ENCODE data around the gene LRCH3. TPM values are rescaled to one million over a fixed set of nuclear protein-coding genes. Genes with fewer than 3 reads are reported as not detected.

LRCH3 gene
- total and polyA plus RNA-seq, 4 donors = 44.5 to 84.6 (median 58.0) TPM

DNA sequence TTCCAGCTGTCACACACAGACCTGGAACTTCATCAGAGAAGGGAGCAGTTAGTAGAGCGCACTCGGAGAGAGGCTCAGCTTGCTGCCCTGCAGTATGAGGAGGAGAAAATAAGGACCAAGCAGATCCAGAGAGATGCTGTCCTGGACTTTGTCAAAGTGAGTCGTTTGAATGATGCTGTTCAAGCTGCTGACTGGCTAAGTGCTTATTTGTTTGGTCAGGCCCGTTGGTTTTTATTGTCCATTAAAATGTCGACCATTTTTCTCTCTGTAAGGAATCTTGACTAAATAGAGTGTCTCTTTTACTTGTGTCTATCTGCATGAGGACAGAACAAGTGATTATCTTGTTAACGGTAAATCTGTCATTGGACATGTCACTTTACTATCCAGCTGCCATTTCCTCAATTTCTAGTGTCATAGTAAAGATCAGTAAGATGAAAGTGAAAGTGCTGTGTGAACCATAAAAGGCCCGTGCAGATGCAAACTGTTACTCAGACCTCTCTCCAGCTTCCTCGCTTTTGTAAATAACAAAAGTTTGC is 56.9 kb downstream of the LRCH3 start:
- H3K4me3 ChIP-seq (ENCODE audit: low read depth, low read length) = no peak overlapping the region
- H3K9me3 ChIP-seq (ENCODE audit: control insufficient read depth, insufficient read depth, low read length) = no peaks in the 10 kb centered on the region
- WGBS (ENCODE audit: insufficient coverage) = 67% methylated on average over 4 of the region's 8 CpGs
- peak in 2 of 6 donors; percentile 7 to 13 for DNase-seq (ENCODE audit: low read depth in 4 of 6, low spot score in 6 of 6)
- H3K27ac ChIP-seq (ENCODE audit: low read depth, low read length) = no peak overlapping the region
- H3K4me1 ChIP-seq (ENCODE audit: control insufficient read depth, insufficient read depth, low read length) = no peaks in the 10 kb centered on the region
- H3K36me3 ChIP-seq (ENCODE audit: control insufficient read depth, insufficient read depth, low read length) = peaks cover 32% of the 10 kb centered on the region
- no peaks in the 10 kb centered on the region for H3K27me3 ChIP-seq (ENCODE audit: control insufficient read depth, insufficient read depth, low read length)

DNA sequence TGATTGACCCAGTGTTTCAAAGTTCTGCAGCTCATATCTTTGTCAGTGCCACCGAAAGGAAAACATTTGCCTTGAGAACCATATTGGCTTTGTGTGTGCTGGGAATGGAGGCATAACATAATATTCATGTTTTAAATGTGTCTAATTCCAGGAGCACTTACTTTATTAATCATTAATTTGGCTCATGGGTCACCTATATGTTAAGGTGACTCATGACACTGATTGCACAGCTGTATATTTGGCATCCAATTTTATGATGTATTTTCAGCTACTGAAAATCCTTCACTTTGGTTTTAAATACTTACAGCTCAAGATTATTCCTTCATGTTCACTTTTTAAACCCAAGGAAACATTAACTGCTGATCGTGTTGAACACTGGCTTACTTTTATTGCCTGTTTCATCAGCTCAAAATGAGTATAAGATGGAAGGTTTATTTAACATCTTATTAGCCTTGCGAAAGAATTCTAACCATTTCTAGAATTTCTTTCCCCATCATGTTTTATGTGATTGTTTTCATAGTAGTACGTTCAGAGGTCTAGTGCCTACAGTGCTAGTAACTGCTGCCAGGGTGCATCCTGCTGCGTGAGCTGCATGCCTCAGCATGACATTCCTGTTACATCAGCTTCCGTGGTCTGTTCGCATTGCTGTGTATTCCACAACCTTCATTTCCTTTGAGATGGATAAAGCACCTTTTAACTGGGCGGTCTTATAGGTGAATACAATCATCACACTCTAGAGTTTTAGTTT is 63.7 kb downstream of the LRCH3 start:
- H3K27ac ChIP-seq (ENCODE audit: low read depth, low read length) = no peak overlapping the region
- 92% methylated on average over 2 of the region's 8 CpGs for WGBS (ENCODE audit: insufficient coverage)
- no peaks in the 10 kb centered on the region for H3K27me3 ChIP-seq (ENCODE audit: control insufficient read depth, insufficient read depth, low read length)
- peaks cover 11% of the 10 kb centered on the region for H3K36me3 ChIP-seq (ENCODE audit: control insufficient read depth, insufficient read depth, low read length)
- H3K9me3 ChIP-seq (ENCODE audit: control insufficient read depth, insufficient read depth, low read length) = no peaks in the 10 kb centered on the region
- no peak overlapping the region for H3K4me3 ChIP-seq (ENCODE audit: low read depth, low read length)
- DNase-seq (ENCODE audit: low read depth in 4 of 6, low spot score in 6 of 6) = peak in 1 of 6 donors; percentile 25
- H3K4me1 ChIP-seq (ENCODE audit: control insufficient read depth, insufficient read depth, low read length) = no peaks in the 10 kb centered on the region

- peaks cover 11% of the 10 kb centered on the region for H3K36me3 ChIP-seq (ENCODE audit: control insufficient read depth, insufficient read depth, low read length)
- no peak for DNase-seq (ENCODE audit: low read depth in 4 of 6, low spot score in 6 of 6)
- H3K27me3 ChIP-seq (ENCODE audit: control insufficient read depth, insufficient read depth, low read length) = no peaks in the 10 kb centered on the region
- H3K4me3 ChIP-seq (ENCODE audit: low read depth, low read length) = no peak overlapping the region
- no peaks in the 10 kb centered on the region for H3K4me1 ChIP-seq (ENCODE audit: control insufficient read depth, insufficient read depth, low read length)
- H3K9me3 ChIP-seq (ENCODE audit: control insufficient read depth, insufficient read depth, low read length) = no peaks in the 10 kb centered on the region
- H3K27ac ChIP-seq (ENCODE audit: low read depth, low read length) = no peak overlapping the region
- WGBS (ENCODE audit: insufficient coverage) = over 99% methylated on average over 7 of the region's 9 CpGs
Measured at GRCh38 chr3:197855571-197855970, 64.5 kb downstream of the LRCH3 start.

DNA sequence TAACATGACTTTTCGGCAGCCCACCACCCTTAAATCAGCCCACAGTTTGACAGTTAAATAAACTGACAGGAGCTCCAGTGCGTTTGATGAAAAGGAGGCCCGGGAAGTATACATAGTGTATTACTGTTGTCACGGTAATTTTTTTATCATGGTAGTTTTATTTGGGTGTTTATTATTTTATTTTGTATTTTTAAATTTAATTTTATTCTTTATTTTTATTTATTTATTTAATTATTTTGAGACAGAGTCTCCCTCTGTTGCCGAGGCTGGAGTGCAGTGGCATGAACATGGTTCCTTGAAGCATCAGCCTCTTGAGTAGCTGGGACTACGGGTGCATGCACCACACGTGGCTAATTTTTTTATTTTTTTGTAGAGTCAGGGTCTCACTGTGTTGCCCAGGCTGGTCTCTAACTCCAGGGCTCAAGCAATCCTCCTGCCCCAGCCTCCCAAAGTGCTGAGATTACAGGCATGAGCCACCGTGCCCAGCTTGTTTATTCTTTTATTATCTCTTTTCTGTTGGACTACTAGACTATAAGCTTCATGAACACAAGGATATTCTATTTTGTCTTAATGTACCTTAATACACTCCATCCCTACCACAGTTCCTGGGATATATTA is 65.3 kb downstream of the LRCH3 start:
- no peak for DNase-seq (ENCODE audit: low read depth in 4 of 6, low spot score in 6 of 6)
- Histone ChIP-seq H3K9me3 (ENCODE audit: control insufficient read depth, insufficient read depth, low read length) (no peaks in the 10 kb centered on the region), H3K27ac (ENCODE audit: low read depth, low read length) (no peak overlapping the region), H3K4me1 (ENCODE audit: control insufficient read depth, insufficient read depth, low read length) (no peaks in the 10 kb centered on the region), H3K36me3 (ENCODE audit: control insufficient read depth, insufficient read depth, low read length) (peaks cover 11% of the 10 kb centered on the region), H3K27me3 (ENCODE audit: control insufficient read depth, insufficient read depth, low read length) (no peaks in the 10 kb centered on the region), H3K4me3 (ENCODE audit: low read depth, low read length) (no peak overlapping the region)
- WGBS (ENCODE audit: insufficient coverage) = 83% methylated on average over 2 of the region's 8 CpGs

DNA sequence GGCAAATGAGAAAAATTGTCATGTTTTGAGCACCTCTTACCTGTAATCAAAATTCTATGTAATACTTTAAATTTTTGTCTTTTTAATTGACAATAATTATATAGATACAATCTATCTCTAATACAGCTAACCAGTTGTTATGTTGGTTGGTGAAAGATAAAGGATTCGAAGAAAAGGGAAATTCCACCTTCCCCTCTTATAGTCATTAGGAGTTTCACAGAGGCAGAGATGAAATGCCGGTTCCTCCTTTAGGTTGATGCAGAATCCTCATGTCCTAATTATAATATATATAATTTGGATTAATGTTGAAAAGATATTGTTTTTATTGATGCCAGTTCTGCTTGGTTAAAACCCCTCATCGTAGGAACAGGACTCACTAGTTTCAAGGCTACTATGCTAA is 67.1 kb downstream of the LRCH3 start:
- no peaks in the 10 kb centered on the region for H3K9me3 ChIP-seq (ENCODE audit: control insufficient read depth, insufficient read depth, low read length)
- H3K36me3 ChIP-seq (ENCODE audit: control insufficient read depth, insufficient read depth, low read length) = peaks cover 9% of the 10 kb centered on the region
- H3K4me3 ChIP-seq (ENCODE audit: low read depth, low read length) = no peak overlapping the region
- no peaks in the 10 kb centered on the region for H3K27me3 ChIP-seq (ENCODE audit: control insufficient read depth, insufficient read depth, low read length)
- no CpG with 5 or more reads among the region's 3 CpGs for WGBS (ENCODE audit: insufficient coverage)
- H3K27ac ChIP-seq (ENCODE audit: low read depth, low read length) = no peak overlapping the region
- DNase-seq (ENCODE audit: low read depth in 4 of 6, low spot score in 6 of 6) = no peak
- H3K4me1 ChIP-seq (ENCODE audit: control insufficient read depth, insufficient read depth, low read length) = no peaks in the 10 kb centered on the region

DNA sequence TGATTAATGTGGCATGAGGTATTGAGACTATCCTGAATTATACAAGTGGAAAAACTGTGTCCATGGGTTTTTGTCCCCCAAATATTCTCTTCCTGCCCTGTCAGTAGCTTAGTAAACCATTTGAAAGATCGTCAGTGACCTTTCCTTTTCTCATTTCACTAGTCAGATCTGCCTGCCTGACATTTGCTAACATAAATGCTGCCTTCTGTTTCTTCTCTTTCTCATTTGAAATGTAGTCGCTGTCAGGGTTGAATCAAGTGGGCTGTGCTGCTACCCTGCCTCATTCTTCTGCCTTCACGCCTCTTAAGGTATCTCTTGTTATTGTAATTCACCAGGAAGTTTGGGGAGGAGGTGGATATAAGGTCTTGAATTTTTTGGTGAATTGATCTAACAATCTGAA is 67.5 kb downstream of the LRCH3 start:
- Histone ChIP-seq H3K4me1 (ENCODE audit: control insufficient read depth, insufficient read depth, low read length) (no peaks in the 10 kb centered on the region), H3K27me3 (ENCODE audit: control insufficient read depth, insufficient read depth, low read length) (no peaks in the 10 kb centered on the region), H3K27ac (ENCODE audit: low read depth, low read length) (no peak overlapping the region), H3K9me3 (ENCODE audit: control insufficient read depth, insufficient read depth, low read length) (no peaks in the 10 kb centered on the region), H3K4me3 (ENCODE audit: low read depth, low read length) (no peak overlapping the region), H3K36me3 (ENCODE audit: control insufficient read depth, insufficient read depth, low read length) (peaks cover 8% of the 10 kb centered on the region)
- peak in 1 of 6 donors; percentile 20 for DNase-seq (ENCODE audit: low read depth in 4 of 6, low spot score in 6 of 6)
- 25% methylated on average over 1 of the region's 3 CpGs for WGBS (ENCODE audit: insufficient coverage)

- no peak for DNase-seq (ENCODE audit: low read depth in 4 of 6, low spot score in 6 of 6)
- H3K36me3 ChIP-seq (ENCODE audit: control insufficient read depth, insufficient read depth, low read length) = peaks cover 27% of the 10 kb centered on the region
- no peaks in the 10 kb centered on the region for H3K9me3 ChIP-seq (ENCODE audit: control insufficient read depth, insufficient read depth, low read length)
- no peaks in the 10 kb centered on the region for H3K4me1 ChIP-seq (ENCODE audit: control insufficient read depth, insufficient read depth, low read length)
- no peak overlapping the region for H3K4me3 ChIP-seq (ENCODE audit: low read depth, low read length)
- no peaks in the 10 kb centered on the region for H3K27me3 ChIP-seq (ENCODE audit: control insufficient read depth, insufficient read depth, low read length)
- WGBS (ENCODE audit: insufficient coverage) = no CpG with 5 or more reads among the region's 6 CpGs
- no peak overlapping the region for H3K27ac ChIP-seq (ENCODE audit: low read depth, low read length)
Measured at GRCh38 chr3:197866035-197866434, 75.0 kb downstream of the LRCH3 start.

DNA sequence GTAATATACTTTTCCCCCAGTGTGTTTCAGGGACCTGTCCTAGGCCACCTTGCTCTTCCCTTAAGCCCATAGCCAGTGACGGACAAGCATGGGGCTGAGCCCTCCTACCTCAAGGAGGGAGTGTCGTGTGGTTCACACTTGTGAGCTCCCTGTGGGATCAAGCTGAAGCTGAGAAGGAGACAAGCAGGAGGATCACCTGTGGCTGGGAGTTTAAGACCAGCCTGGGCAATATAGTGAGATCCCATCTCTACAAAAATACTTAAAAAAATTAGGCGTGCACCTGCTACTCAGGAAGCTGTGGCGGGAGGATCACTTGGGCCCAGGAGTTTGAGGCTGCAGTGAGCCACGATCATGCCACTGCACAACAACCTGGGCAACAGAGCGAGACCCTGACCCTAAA is 82.3 kb downstream of the LRCH3 start:
- no peaks in the 10 kb centered on the region for H3K9me3 ChIP-seq (ENCODE audit: control insufficient read depth, insufficient read depth, low read length)
- no peak overlapping the region for H3K4me3 ChIP-seq (ENCODE audit: low read depth, low read length)
- no peak overlapping the region for H3K27ac ChIP-seq (ENCODE audit: low read depth, low read length)
- DNase-seq (ENCODE audit: low read depth in 4 of 6, low spot score in 6 of 6) = no peak
- no peaks in the 10 kb centered on the region for H3K4me1 ChIP-seq (ENCODE audit: control insufficient read depth, insufficient read depth, low read length)
- H3K27me3 ChIP-seq (ENCODE audit: control insufficient read depth, insufficient read depth, low read length) = no peaks in the 10 kb centered on the region
- 100% methylated on average over 5 of the region's 6 CpGs for WGBS (ENCODE audit: insufficient coverage)
- peaks cover 29% of the 10 kb centered on the region for H3K36me3 ChIP-seq (ENCODE audit: control insufficient read depth, insufficient read depth, low read length)

DNA sequence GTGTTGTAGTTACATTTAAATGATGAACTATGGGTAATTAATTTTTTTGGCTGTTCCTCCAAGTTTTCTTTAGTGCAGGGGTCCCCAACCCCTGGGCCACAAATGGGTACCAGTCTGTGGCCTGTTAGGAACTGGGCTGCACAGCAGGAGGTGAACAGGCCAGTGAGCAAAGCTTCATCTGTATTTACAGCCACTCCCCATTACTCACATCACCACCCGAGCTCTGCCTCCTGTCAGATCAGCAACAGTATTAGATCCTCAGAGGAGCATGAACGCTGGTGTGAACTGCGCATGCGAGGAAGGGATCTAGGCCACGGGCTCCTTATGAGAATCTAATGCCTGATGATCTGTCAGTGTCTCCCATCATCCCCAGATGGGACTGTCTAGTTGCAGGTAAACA is 83.0 kb downstream of the LRCH3 start:
- Histone ChIP-seq H3K27ac (ENCODE audit: low read depth, low read length) (no peak overlapping the region), H3K36me3 (ENCODE audit: control insufficient read depth, insufficient read depth, low read length) (peaks cover 31% of the 10 kb centered on the region), H3K4me1 (ENCODE audit: control insufficient read depth, insufficient read depth, low read length) (no peaks in the 10 kb centered on the region), H3K9me3 (ENCODE audit: control insufficient read depth, insufficient read depth, low read length) (no peaks in the 10 kb centered on the region), H3K4me3 (ENCODE audit: low read depth, low read length) (no peak overlapping the region), H3K27me3 (ENCODE audit: control insufficient read depth, insufficient read depth, low read length) (no peaks in the 10 kb centered on the region)
- DNase-seq (ENCODE audit: low read depth in 4 of 6, low spot score in 6 of 6) = no peak
- 89% methylated on average over 4 of the region's 5 CpGs for WGBS (ENCODE audit: insufficient coverage)

DNA sequence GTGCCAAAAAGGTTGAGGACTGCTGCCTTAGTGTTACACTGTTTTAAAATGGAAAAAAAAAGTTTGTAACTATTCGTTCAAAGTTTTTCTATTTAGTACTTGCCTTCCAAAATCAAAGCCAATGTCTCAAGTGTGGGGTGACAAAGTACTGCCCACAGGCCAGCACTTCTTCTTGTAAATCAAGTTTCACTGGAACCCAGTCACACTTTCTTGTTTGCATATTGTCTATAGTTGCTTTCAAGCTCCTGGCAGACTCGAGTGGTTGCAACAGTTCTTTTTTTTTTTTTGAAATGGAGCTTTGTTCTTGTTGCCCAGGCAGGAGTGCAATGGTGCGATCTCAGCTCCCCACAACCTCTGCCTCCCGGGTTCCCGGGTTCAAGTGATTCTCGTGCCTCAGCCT is 83.6 kb downstream of the LRCH3 start:
- no CpG with 5 or more reads among the region's 6 CpGs for WGBS (ENCODE audit: insufficient coverage)
- peak in 1 of 6 donors; percentile 14 for DNase-seq (ENCODE audit: low read depth in 4 of 6, low spot score in 6 of 6)
- no peak overlapping the region for H3K27ac ChIP-seq (ENCODE audit: low read depth, low read length)
- H3K27me3 ChIP-seq (ENCODE audit: control insufficient read depth, insufficient read depth, low read length) = no peaks in the 10 kb centered on the region
- H3K4me1 ChIP-seq (ENCODE audit: control insufficient read depth, insufficient read depth, low read length) = peaks cover under 1% of the 10 kb centered on the region
- H3K4me3 ChIP-seq (ENCODE audit: low read depth, low read length) = no peak overlapping the region
- no peaks in the 10 kb centered on the region for H3K9me3 ChIP-seq (ENCODE audit: control insufficient read depth, insufficient read depth, low read length)
- peaks cover 35% of the 10 kb centered on the region for H3K36me3 ChIP-seq (ENCODE audit: control insufficient read depth, insufficient read depth, low read length)

All from spinal cord (tissue), 10 donors.